ENCODE measurements around the gene MYH14. TPM values are rescaled to one million over a fixed set of nuclear protein-coding genes. Genes with fewer than 3 reads are reported as not detected.
A peak's percentile ranks its signal among the peaks of the same experiment; 100 is the strongest.
"Not testable (repeated sequence)": the region's sequence is repeated elsewhere in the genome, so short reads cannot be mapped to it uniquely, and the experiment has no call there.

The MYH14 gene
- total RNA-seq, 1 donor from 2014 or later: 0.99 TPM

GRCh38 chr19:50328873-50329145 lies 125.4 kb downstream of the MYH14 start:
- no peak for DNase-seq (ENCODE audit: extremely low read depth, low read depth, low spot score)

DNA sequence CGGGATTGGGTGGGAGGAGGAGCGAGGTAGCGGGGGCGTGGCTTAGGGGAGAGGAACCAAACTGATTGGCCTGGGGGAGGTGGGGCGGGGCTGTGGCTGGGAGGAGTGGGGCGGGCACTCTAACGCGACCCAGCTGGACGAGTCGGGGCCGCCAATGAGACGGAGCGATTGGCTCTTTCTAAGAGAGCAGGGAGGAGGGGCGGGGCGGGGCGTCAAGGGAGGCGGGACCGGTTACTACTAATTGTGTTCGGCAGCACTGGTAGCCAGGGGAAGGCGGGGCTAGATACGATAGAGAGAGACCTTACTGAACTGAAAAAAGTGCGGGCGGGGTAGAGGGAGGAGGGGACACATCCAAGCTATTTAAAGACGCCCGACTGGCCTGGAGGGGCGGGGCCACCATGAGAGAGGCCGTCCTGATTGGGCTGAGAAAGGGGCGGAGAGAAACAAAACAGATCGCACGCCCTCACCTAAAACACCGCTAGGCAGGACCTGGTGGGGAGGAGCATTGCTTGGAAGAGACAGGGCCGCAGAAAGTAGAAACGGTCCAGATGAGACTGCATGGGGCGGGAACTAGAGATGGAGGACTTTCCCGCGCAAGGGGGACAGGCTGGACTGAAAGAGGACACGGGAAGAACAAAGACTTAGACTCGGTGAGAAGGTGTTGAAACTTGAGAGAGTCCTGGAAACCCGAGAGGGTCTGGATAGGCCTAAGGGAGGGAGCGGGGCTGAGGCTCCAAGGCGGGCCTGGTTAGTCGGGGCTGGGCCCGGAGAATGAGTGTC lies 125.9 kb downstream of the MYH14 start, which contains the start of gene KCNC3:
Gene KCNC3, minus strand, starts transcription at position 232 of the 780 bp plus-strand sequence. CDS start 295 bp downstream, outside the sequence.
- DNase-seq (ENCODE audit: extremely low read depth, low read depth, low spot score): peak; percentile 91

GRCh38 chr19:50329926-50330294 lies 126.5 kb downstream of the MYH14 start:
- not testable (repeated sequence) for DNase-seq (ENCODE audit: extremely low read depth, low read depth, low spot score)

- no peak for DNase-seq (ENCODE audit: extremely low read depth, low read depth, low spot score)
Measured at GRCh38 chr19:50330365-50331078, 127.1 kb downstream of the MYH14 start.

DNA sequence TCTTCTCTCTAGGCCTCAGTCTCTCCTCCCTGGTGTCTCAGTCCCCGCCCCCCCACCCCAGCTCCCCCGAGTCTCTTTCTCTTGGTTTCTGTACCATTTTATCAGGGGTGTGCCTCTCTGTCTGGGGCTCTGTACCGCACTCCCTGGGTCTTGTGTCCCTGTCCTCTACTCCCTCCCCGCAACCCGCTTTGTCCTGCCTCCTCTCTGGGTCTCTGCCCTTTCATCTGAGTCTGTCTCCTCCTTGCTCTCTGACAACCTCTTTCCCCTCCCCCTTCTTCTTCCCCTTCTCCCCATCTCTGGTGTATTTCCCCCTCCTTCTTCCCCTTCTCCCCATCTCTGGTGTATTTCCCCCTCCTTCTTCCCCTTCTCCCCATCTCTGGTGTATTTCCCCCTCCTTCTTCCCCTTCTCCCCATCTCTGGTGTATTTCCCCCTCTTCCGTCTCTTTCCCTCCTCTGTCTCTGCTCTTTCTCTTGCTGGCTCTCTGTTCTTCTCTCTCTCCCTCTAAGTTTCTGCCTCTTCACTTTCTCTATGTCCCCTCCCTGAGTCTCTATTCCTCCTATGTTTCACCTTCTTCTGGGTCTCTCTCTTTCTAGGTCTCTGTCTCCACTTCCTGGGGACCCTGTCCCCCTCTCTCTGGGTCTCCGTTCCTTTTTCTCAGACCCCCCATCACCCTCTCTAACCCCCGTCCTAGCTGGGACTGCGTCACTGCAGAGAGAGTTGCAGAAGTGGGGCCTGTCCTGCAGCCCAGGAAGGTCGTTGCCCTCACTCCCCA lies 128.0 kb downstream of the MYH14 start:
- no peak for DNase-seq (ENCODE audit: extremely low read depth, low read depth, low spot score)

- DNase-seq (ENCODE audit: extremely low read depth, low read depth, low spot score): no peak
Measured at GRCh38 chr19:50331994-50332243, 128.5 kb downstream of the MYH14 start.

DNA sequence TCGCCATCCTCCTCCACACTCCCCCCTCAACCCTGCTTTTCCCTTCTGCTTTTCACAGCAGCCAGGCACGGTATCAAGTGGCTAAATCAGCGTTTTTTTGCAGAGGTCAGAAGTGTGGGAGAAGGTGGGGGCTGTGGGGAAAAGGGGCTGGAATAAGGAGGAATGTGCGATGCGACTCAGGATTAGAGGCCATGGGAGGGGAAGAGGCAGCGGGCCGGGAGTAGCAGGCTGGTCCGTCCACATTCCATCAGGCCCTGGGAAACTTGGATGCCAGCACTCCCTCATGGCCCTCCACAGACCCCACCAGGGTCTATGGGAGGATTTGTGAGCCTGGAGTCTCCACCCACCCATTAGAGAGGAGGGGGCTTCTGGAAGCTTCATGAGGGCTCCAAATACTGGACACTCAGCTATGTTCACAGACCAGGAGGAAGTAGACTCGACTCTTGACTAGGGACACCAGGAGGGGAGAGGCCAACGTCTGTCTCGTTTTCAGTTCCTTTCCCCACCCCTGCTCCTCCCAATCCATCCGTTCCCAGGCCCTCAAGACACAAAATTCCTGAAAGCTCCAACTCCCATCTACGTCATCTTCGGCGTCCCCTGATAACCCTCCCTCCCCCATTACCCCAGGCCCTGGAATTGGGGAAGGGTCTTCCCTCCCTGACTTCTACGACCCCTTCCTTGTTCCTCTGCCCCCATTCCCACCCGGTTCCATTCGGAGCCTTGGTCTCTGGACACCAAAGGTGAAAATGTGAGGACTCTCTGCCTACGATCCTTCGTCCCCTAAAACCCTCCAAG lies 129.0 kb downstream of the MYH14 start:
- no peak for DNase-seq (ENCODE audit: extremely low read depth, low read depth, low spot score)

- DNase-seq (ENCODE audit: extremely low read depth, low read depth, low spot score): no peak
Measured at GRCh38 chr19:50333235-50333736, 129.9 kb downstream of the MYH14 start.

DNA sequence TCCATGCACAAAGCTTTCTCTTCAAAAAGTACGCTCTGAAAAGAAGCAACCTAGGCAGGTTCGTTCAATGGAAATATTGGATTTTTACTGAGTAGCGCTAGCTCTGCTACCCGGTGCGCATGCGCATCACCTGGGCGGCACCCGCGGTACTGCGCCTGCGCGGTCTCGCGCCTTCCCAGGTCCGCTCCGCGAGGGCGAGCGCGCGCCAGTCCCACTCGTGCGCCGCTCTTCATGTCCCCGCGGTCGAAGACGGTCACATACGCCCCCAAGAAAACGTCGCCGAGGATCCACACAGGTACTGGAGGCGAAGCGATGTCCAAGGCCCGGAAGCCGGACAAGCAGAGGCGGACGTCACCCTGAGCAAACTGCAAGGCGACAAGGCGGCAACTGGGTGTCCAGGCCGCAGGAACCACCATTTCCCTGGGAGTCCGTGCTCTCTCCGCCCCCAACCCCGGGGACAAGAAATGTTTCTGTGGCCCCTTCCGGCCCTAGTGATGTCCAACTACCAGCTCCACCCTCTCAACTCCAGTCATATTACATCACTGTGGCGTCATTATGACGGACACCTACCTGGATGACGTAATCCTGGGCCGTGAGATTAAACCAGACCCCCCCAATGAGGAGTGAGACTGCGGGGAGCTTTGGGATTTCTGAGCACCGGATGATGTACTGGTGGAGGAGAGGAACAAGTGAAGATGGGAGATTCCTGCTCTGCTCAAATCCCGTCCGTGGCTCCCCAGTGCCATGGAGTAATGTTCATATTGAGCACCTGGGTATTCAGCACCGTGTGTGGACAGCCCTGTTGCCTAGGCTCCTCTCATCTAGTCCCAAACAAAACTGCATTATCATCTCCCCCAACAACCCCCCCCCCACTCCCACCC lies 130.6 kb downstream of the MYH14 start:
- DNase-seq (ENCODE audit: extremely low read depth, low read depth, low spot score): no peak

DNA sequence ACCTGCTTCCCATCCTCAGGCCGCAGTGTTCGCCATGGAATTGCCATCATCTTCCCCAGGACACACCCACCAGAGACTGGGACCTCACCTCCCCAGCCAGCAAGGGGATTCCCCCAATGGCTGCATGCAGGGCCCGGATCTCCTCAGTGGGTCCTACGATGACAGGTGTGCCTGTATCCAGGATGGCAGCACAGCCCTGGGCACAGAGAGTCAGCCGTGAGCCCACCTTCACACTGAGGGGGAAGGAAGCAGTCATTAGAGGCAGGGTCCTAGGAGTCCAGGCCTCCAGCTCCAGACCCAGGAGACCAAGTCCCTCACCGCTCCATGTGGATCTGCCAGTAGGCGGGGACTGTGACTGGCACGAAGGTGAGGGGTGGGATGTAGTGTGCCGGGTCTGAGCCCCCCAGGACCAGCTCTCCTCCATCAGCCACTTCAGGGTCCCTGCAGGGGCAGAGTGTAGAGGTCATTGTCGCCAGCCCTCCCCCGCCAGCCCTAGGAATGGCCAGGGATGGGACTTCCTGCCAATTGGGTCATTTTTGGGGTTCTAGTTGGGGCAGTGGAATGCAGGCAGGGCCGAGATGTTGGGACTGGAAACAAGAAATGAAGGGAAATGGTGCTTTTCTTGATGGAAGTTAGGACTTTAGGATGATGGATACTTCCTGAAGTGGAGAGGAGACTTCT lies 131.5 kb downstream of the MYH14 start:
- DNase-seq (ENCODE audit: extremely low read depth, low read depth, low spot score): no peak

- not testable (repeated sequence) for DNase-seq (ENCODE audit: extremely low read depth, low read depth, low spot score)
Measured at GRCh38 chr19:50337031-50337430, 133.6 kb downstream of the MYH14 start.

DNA sequence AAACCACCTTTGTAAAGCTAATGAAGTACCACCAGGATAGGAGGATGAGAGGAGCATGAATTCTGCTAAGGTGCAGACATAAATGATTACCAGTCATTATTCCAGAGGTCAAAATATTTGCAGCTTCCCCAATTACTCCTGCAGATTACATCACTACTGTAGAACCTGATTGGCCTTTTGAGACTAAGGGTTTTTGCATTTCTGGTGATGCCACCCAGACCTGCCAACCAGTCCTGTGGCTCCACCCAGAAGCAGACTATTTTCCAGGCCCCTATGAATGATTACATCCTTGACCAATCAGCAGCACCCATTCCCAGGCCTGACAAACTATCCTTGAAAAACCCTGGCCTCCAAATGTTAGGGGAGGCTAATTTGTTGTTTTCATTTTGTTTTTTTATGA lies 136.9 kb downstream of the MYH14 start:
- no peak for DNase-seq (ENCODE audit: extremely low read depth, low read depth, low spot score)

- DNase-seq (ENCODE audit: extremely low read depth, low read depth, low spot score): no peak
Measured at GRCh38 chr19:50341091-50341564, 137.7 kb downstream of the MYH14 start.

DNA sequence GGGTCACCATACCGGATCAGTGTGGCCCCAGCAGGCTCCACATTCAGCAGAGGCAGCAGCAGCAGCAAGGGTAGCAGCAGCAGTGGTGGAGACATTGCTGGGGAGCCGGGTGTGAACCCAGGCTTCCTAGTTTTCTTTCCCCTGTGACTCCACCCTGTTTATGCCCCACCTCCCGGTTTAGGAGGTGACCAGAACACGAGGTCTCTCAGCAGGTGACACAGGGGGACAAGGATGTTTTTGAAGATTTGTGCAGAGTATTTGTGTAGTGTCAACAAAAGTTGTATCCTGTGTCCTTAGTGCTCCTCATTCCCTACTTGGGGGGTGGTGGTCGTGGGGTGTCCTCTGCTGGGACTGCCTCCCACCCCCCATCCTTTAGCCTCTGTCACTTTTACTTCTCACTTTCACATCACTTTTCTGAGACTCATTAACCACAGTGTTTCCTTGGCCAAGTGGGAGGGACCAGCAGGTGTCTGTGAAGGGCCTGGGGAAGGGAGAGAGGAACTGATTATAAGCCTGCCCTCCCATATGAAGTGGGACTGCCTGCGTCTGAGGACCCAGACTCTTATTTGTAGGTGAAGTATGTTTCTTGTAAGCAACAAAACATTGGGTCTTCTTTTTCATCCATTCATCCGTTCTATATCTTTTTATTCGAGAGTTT lies 141.4 kb downstream of the MYH14 start:
- DNase-seq (ENCODE audit: extremely low read depth, low read depth, low spot score): no peak

DNA sequence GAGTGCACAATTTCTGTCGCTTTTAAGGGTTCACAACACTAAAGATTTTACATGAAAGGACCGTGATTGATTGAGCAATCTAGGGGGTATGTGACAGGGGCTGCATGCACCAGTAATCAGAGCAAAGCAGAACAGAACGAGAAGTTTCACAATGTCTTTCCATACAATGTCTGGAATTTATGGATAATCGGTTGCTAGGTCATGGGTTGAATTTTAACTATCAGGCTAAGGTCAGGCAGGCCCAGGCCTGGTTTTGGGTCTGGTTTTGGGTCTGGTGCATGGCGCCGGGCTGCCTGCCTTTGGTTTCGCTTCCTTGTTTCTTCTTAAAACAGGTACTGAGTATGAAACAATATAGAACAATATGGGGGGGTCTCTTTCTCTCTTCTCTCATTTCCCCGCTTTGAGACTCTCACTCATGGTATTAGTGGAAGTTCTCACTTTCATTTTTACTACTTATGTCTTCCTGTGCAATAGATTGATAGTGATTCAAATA lies 143.7 kb downstream of the MYH14 start:
- DNase-seq (ENCODE audit: extremely low read depth, low read depth, low spot score): not testable (repeated sequence)

DNA sequence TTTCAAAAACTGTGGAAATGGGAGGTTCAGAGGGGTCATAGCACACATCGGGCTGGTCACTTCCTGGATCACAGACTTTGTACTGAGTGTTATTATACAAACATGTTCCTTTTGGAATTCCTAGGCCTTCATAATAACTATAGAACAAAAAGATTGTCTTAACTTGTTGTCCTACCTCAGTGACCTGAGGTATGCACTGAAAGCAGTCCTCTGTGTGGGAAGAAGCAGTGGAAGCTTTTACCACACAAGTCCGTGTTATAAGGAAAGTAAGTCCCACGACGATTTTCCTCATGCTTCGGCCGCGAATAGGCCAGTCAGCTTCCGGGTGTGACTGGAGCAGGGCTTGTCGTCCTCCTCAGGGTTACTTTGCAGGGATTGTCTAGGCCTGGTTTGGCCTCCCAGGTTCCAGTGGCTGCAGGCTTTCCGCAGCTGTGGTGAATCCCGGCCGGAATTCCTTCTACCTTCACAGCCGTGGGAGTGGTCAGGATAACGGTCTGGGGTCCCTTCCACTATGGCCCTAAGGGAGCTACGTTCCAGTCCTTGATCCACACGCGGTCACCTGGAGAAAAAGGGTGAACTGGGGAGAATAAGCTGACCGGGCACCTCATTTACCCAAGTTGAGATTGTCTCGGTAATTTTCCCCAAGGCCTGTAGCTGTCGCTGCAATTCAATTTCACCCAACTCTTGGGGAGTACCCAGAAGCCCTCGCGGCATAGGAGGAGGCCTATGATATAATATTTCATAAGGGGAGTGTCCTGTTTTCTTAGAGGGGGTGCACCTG lies 146.0 kb downstream of the MYH14 start:
- DNase-seq (ENCODE audit: extremely low read depth, low read depth, low spot score): no peak

DNA sequence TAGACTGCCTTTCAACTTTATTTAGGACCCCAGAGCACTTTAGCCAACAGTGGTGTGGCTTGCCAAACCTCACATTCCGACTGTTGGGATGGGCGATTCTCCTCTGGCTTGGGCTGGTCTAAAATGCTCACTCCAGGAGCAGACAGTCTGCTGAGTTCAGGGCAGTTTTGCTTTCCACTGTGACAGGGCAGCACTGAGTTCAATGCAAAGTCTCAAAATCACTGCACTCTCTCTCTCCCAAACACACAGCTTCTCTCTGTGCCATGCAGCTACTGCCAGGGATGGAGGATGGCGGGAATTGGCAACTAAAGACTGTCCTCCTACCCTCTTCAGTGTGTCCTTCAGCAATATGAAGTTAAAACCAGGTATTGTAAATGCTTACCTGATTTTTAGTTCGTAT lies 148.8 kb downstream of the MYH14 start:
- no peak for DNase-seq (ENCODE audit: extremely low read depth, low read depth, low spot score)

DNA sequence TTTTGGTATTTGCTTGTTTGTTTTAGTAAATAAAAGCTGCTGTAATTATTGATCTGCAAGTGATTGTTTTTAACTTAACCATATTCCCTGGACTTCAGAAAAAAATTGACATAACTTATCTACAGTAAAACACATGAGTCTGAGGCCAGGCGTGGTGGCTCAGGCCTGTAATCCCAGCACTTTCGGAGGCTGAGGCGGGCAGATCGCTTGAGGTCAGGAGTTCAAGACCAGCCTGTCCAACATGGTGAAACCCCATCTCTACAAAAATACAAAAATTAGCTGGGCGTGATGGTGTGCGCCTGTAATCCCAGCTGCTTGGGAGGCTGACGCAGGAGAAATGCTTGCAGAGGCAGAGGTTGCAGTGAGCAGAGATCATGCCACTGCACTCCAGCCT lies 150.1 kb downstream of the MYH14 start:
- not testable (repeated sequence) for DNase-seq (ENCODE audit: extremely low read depth, low read depth, low spot score)

All from glomerular endothelial cell (primary cell).